DOHH2 (cell line): ENCODE data around the gene SPSB4.

Source experiments
- EZH2phosphoT487 ChIP-seq: fragments of 200-600 bp; sonication (generic); IDR thresholded peaks from 2 replicates; pipeline ENCODE4 v1.6.1; 2017; ENCODE audit warnings: borderline replicate concordance, mild to moderate bottlenecking, antibody characterized with exemption, low read length, moderate library complexity, mixed read lengths
- TF ChIP-seq, protein P1 (sequence below): fragments of 200-600 bp; sonication (generic); IDR thresholded peaks from one replicate; pipeline ENCODE4 v1.5.1; 2014; ENCODE audit warnings: antibody characterized with exemption, mild to moderate bottlenecking, low read depth, low read length; ENCODE audit not compliant: poor library complexity, severe bottlenecking

GRCh38 chr3:141164852-141165251, 113.7 kb downstream of the SPSB4 start:
- TF ChIP-seq, protein P1, sequence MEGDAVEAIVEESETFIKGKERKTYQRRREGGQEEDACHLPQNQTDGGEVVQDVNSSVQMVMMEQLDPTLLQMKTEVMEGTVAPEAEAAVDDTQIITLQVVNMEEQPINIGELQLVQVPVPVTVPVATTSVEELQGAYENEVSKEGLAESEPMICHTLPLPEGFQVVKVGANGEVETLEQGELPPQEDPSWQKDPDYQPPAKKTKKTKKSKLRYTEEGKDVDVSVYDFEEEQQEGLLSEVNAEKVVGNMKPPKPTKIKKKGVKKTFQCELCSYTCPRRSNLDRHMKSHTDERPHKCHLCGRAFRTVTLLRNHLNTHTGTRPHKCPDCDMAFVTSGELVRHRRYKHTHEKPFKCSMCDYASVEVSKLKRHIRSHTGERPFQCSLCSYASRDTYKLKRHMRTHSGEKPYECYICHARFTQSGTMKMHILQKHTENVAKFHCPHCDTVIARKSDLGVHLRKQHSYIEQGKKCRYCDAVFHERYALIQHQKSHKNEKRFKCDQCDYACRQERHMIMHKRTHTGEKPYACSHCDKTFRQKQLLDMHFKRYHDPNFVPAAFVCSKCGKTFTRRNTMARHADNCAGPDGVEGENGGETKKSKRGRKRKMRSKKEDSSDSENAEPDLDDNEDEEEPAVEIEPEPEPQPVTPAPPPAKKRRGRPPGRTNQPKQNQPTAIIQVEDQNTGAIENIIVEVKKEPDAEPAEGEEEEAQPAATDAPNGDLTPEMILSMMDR = no peak
- no peak for TF ChIP-seq EZH2phosphoT487
